ENCODE measurements around the gene RTP4.

GRCh38 chr3:187383246-187383645 is 15.1 kb downstream of the RTP4 start:
- no peak for TF ChIP-seq PHF8 (IDR thresholded peaks at IDR 0.05; ENCODE audit: borderline replicate concordance, low read depth)
- no peak for TF ChIP-seq CTCF (IDR thresholded peaks at IDR 0.05)
- TF ChIP-seq PBX3 (IDR thresholded peaks at IDR 0.05), result no peak
- TF ChIP-seq JUN (IDR thresholded peaks at IDR 0.05), result no peak
- no peak for TF ChIP-seq POLR2A (IDR thresholded peaks at IDR 0.05; ENCODE audit: low read length)
- TF ChIP-seq FOSB (CRISPR knock-in tag; IDR thresholded peaks at IDR 0.05), result no peak

Data from A549 (cell line).